CD4-positive, alpha-beta T cell treated with Interleukin-10 for 1 hour (primary cell): ENCODE results near the gene SERPIND1.
"Not testable (repeated sequence)": the region's sequence is repeated elsewhere in the genome, so short reads cannot be mapped to it uniquely, and the experiment has no call there.

ENCODE experiments used
- DNase-seq: peaks from one replicate; pipeline ENCODE4 v3.0.0-alpha.2; 2020

SERPIND1 gene

DNA sequence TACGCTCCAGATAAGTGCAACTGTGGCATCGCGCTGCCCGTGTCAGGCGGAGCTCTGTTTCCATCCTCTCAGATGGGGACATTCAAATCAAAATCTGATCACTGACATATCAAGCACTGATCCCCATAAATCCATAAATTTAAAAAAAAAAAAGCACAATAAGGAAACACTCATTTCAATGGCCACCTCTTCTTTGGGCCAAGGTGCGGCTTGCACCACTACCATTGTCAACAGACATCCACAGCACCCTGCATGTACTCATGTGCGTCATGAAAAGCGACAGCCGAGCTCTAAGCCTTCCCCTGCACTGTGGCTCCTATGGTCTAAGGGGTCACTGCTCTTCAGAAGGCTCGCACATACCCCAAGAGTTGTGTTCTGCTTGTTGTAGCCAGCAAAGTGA lies 26.7 kb upstream of the SERPIND1 start:
- DNase-seq: no peak

DNA sequence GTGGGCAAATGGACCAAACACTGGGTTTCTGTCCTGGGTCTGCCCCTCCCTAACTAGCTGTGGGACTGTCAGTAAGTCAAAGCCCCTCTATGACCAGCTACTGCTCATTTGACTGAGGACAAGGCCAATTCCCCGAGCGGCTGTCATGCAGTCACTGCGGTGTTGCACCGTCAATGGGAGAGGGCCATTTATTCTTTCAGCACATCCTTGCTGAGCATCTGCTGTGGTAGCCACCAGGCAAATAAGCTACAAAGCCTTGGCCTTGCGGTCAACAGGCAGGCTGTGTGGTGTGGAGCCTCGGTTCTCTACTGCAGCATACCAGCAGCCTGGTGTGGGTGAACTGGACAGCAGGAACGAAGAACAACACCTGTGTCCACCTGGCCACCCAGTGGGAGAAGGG lies 25.8 kb upstream of the SERPIND1 start:
- DNase-seq: no peak

DNA sequence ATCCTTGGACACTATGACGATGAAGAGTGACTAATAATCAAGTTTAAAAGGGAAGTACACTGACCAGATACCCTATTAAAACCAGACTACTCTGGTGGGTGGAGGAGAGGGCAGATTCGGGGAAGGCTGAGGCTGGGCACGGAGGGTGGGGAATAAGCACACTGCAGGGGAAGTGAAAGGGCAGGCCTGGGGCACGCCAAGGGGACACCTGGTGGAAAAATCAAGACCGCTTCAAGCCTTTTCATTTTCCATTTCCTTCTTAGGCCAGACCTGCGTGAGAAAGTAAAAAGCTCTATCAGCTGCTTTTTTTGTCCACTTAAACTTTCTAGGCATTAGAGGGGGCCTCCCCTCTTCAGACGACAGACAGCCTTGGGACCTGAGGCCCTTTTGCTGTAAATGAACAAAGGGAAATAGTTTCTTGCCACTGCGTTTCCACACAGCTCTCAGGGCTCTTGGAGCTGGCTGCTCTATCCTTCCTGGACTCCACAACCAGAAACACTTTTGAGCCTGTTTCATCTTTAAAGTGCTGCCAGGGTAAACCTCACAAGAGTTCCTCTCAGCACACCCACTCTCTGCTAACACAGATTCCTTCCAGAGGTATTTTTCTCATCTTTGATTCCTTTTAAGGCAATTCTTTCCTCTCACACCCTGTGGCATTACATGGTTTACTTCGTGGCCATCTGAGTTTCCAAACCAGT lies 25.0 kb upstream of the SERPIND1 start:
- peak; percentile 3 for DNase-seq

DNA sequence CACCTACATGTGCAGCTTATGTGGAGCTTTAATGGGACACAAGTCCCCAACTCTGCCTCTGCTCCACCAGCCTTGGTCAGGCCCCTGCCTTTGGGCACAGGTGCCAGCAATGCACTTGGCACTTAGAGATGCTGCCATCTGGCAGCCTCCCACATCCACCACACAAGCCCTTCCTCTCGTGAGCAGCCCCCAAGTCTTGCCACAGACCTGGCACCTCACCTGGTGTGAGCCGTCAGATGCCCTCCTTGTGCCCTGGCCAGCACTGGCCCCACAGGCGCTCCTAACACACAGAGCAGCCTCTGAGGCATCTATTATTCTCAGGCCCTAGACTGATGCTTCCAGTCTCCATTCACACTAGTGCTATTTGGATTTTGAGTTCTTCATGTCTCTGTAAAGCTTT lies 24.5 kb upstream of the SERPIND1 start:
- DNase-seq: no peak

DNA sequence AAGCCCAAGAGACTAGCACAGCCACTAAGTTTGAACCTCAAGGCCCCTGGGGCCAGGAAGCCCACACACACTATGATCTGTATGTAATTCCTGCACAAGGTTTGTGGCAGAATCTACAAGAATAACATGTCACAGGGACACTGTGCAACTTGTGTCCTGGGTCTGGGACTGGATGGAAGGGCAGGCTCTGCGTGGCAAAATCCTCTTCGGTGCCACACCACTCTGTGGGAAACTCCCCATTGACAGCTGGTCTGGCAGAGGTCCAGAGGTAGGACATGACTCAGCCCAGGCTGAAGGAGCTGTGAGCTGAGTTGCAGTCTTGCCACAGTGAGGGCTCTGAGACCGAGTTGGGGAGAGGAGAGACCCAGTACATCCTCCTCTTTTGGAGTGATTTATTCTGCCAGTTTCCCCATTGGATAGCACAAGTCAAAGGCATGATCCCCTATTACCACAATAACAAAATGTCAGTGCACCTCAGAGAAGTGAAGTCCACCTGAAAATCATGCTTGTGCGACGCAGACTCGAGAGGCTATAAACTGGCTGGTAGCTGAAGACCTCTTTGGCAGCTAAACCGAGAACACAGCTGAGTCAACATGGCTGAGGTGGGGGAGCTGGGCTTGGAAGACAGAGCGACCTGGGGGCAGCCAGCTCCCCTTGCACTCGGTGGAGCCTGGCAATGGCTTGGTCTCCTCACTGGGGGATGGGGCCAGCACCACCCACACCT lies 23.3 kb upstream of the SERPIND1 start:
- DNase-seq: peak; percentile 26

DNA sequence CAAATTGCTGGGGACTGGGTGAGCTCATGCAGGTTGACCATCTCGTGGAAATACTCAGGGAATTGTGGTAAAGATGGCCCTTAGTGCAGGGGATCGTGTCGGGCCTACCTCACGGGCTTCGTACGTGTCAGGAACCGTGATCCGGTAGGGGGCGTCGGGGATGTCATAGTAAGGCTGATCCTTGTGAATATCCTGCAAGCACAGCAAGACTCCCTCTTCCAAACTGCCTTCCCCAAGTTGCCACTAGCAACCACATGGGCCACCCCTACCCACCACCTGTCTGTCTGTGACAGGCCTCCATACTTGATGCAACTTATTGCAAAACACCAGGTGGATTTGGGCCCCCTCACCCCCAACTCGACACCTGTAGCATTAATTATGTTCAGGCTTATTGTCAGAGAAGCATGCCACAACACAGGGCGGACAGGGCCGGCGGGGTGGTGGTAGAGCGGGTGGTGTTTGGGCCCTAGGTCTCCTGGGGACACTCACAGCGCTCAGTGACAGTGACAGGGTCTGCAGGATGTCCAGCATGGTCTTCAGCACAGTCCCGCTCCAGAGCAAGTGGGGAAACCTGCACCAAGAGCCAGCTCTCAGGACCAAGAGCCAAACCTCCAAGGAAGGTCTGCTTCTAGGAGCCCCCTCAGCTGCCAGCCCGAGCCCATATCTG lies 22.6 kb upstream of the SERPIND1 start:
- no peak for DNase-seq

DNA sequence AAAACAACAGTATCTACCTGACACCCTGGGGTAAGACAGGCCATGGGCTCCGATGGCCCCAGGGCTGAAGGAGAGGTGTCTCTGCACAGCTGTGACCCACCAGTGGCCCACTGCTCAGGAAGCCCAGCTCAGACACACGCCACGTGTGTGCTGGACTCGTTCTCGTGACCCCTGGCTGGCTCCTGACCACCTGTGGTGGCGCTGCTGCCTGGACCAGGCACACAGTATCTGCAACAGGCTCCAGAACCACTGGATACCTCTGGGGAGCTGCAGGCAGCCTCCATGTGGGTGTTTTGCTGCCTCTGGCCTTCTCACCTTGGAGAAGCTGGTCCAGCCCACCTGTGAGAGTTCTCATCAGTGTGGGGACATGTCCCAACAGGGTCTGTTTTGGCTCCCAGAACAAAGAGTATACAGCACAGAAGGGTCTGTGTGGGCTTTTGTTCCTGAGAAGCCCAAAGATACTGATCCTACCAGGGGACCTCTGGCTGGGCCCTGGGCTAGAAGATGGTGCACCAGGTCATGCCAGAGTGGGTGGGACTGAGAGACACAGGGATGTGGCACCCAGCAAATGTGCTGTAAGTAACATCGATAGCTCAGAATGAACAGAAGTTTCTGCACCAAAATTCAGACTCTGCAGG lies 21.7 kb upstream of the SERPIND1 start:
- no peak for DNase-seq

DNA sequence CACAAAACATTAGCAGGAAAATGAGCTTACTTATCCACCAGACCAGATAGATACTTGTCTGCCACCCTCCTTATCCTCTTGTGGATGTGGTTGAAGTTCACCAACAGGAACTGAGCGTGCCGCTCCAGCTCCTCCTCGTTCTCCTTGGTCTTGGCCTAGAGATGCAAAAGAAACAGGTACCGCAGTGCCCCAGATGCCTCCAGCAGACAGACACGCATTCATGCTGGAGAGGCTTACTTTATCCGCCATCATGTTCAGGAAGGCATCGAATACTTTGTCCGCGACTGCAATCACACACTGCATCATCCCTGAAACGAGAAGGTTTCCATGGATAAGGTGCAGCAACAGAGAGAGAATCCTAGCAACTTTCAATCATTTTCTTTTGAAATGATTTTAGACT lies 21.0 kb upstream of the SERPIND1 start:
- no peak for DNase-seq

DNA sequence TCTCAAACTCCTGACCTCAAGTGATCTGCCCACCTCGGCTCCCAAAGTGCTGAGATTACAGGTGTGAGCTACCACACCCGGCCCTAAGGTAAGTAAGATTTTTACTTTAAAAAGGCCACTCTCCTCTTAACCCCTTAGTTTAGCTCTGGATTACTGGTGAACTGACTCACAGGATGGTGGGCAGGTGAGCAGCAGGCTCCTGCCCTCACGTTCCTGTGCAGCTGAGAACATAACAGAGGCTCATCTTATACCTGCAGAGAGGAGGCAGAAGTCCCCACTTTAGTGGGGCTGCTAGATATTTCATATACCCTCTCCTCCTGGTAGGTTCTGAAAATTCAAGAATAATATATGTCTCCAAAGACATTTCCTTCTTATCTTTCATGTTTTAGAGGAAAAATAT lies 17.1 kb upstream of the SERPIND1 start:
- DNase-seq: no peak

DNA sequence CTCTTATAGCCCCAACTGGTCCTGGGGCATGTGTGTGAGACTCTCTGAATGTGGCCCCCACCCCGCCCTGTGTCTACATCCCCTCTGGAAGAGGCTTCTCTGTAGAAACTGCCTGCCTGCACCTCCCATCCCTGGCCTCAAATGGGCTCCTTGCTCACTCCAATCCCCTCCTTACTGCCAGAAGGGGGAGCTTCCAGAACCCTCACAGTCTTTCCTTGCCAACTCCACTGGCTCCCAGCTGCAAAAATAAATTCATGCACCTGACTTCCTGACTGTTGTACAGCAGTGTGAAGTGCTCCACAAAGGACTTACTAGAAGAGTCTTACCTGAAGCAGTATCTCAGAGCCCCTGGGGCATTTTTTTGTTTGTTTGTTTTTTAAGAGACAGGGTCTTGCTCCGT lies 15.2 kb upstream of the SERPIND1 start:
- no peak for DNase-seq

DNA sequence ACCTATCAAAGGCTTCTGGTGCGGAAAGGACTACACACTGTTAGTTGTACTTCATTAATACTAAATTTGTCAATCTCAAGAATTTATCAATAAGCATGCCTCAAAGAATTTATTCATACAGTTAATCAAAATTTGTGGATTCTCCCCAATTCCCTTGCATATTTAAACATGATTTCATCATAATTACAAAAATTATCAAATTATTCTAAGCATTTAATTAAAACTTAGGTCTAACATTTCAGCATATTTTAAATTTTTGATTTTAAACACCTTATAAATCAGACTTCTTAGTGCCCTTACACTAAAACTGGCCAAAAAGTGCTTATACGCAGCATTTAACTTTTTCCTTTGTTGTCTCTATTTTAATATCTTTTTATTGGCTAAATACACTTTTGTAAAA lies 13.8 kb upstream of the SERPIND1 start:
- no peak for DNase-seq

DNA sequence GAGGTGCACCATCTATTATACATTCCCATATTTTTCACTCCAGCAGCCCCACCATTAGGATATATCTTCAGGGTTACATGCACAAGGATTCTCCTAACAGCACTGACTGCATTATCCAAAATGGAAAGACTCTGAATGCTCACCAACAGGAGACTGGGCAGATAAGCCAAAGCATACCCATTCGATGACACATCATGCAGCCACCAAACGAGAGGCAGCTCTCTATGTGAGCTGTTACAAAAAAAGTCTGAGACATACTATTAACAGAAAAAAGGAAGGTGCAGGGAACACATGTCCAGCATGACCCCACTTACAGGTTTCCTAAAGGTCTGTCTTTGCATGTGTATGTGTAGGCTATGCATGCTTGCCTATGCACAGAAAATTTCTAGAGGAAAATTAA lies 12.4 kb upstream of the SERPIND1 start:
- no peak for DNase-seq

DNA sequence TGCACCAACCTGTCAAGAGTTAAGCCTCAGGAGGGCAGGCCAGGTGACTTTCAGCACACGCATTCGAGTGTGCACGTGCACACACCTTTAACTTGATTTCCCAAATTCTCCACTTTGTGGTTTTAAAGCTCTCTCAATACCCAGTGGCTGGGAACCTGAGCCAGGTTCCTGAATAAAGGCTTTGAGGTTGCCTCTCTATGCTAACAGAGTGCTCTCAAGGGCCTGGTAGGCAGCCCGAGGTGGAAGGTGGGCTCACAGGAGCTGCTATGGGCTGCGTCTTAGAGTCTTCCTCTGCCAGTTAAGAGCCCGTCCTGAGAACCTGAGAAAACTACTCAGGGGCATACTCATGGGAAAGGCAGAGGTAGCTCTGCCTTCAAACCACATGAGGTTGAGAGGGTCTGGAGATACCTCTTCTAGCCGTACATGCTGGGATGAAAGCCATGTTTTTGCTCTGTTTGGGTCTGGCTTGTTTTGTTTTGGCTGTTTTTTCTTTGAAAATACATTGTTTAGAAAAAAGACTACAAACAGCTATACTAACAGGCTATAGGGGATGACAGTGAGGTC lies 11.6 kb upstream of the SERPIND1 start:
- no peak for DNase-seq

DNA sequence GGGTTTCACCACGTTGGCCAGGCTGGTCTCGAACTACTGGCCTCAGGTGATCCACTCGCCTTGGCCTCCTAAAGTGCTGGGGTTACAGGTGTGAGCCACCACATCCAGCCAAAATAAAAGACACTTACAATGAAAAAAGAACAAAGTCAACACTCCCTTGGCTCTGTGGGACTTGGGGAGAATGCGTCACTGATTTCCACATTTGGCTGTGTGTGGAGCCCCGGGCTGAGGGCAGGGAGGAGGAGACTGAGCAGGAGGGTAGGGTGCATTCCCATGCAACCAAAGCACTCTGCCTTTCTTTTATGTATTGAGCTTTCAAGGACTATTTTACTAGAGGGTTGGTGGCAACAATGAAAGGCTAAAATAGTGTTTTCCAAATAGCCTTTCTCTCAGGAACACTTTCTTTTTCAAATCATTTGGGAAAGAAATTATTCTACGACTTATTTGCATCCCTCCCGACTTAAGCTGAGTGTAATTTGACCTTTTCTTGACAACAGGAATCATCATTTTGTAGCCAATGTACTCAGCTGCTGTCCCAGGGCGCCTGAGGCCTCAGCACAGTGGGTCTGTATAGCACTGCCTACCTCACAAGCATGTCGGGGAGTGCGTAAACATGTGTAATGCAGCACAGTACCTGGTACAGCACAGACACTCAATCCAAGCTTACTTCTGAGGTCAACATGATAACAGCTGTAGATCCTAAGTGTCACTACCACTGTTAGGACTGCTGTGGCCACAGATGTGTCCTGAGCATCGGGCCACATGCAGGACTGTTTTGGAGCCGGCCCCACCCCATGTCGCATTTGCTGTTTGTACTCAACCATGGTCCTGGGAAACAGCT lies 10.1 kb upstream of the SERPIND1 start:
- DNase-seq: no peak

DNA sequence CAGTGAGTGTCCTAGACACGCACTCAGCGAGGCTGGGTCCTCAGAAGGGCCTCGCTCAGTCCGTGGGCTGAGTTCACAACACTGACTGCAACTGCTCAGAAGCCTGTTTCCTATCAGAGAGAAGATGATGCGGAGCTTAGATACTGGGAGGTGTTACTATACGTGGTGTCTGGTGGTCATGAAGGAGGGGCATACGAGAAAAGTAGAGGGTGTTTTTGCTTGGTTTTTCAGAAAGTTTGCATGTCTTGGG lies 9.5 kb upstream of the SERPIND1 start:
- no peak for DNase-seq

DNA sequence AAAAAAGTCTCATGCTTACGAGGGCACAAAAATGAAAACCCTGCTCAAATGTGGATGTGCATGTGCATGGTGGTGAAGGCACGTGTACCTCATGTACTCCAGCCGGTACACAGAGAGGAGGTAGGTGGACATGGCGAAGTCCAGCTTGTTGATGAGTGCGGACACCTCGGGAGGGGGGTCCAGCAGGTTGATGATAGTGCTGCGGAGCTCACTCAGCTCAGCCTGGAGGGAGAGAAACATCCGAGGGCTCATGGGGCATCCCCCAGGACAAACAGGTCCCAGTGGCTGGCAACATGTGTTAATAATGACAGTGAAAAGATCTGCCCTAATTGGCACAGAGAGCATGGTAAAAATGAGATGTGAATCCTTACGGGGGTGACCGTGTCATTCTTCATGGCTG lies 9.2 kb upstream of the SERPIND1 start:
- DNase-seq: no peak

DNA sequence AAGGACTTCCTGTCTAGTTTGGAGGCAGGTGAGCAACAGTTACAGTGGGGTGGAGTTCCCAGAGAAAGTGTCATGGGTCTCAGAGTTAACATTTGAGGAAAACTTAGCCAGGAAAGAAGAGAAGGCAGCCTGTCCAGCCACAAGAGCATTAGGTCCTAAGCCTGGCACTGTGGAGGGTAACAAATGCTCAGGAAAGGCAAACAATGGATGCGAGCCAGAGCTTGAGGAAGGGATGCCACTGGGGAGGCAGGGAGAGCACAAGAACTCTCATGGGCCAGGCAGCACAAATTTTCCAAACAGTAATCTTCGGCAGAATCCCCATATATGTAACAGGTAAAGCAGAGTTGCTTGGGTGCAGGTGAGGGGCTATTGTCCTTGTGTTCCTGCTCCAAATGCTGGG lies 8.0 kb upstream of the SERPIND1 start:
- DNase-seq: no peak

DNA sequence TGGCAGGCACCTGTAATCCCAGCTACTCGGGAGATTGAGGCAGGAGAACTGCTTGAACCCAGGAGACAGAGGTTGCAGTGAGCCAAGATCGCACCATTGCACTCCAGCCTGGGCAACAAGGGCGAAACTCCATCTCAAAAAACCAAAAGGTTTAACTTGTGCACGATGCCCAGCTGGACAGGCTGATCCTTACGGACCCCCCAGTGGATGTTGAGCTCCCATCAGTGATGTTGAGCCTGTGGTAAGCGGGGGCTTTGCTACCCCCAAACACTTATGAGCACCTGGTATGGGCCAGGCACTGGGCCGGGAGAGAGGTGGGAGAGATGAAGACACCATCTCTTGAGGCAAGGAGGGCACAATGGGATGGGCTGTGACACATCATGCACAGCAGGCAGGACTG lies 7.4 kb upstream of the SERPIND1 start:
- no peak for DNase-seq

DNA sequence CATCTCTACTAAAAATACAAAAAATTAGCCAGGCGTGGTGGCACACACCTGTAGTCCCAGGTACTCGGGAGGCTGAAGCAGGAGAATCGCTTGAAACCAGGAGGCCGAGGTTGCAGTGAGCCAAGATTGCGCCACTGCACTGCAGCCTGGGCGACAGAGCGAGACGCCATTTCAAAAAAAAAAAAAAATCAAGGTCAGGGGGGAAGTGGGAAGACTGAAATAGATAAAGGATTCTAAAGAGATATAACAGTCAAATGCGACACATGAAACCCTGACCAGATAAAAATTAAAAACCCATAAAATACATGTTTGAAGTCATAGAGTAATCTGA lies 4.5 kb upstream of the SERPIND1 start:
- not testable (repeated sequence) for DNase-seq

DNA sequence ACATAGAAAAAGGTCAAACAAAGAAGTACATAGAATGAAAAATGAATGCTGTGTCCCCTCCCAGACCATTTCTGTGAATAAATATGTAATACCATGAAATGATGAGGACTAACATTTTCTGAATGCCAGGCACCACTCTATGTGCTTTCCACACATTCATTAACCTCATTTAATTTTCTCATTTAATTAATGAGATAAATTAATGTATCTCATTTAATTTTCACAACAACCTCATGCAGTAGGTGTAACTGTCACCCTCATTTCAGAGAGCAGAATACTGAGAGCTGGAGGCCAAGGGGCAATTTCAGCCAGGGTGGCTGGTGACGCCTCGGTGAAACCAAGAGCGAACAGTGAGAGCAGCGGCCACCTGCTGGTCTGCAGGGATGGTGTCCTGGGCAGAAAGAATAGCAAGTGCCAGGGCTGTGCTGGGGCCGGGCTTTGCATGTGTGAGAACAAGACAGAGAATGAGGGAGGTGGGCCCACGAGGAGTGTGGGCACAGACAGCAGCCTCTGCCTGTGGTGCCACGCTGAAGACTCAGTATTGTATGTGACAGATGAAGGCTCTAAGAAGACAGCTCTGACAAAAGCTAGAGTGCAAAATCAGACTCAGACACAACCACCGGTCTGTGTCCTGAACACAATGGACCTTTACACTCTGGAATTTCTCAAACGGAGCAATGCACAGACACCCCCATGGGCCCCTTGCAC lies 1.8 kb upstream of the SERPIND1 start:
- no peak for DNase-seq

DNA sequence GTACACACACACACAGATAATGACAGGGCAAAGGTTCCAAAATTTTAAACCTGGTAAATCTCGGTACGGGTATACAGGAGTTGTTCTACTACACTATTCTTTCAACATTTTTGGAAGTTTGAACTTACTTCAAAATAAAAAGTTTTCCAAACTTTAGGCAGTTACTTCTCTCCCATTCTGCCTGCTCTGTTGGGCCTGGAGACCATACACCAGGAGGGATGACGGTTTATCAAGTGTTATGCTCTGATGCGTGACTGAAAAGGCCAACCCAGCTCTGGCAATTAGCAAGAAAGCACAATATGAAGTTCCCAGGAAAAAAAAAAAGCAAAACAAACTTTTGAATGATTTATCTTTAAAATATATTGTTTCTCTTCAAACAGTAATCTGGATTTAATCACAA lies 969 bp downstream of the SERPIND1 start:
- DNase-seq: no peak

DNA sequence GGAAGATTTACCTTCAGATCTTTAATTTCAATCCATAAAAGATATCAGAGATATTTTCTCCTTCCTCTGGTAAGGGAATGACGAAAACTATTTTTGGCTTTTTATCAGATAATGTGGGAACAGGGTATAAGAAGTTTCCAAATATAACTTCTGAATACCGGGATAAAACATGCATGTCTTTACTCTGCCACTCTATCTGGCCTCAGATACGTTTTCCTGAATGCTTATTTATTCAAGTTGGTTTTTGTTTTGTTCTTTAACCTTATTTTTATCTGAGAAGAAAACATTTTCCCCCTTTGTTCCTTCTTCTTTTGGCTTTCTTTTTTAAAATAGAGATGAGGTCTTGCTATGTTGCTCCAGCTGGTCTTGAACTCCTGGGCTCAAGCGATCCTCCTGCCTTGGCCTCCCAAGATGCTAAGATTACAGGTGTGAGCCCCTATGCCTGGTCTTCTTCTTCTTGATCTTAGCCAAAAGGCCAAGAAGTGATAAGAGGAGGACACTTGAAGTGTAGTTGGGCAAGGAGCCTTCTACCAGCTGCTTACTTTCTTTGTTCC lies 1.5 kb downstream of the SERPIND1 start:
- DNase-seq: no peak
